GM18526 (cell line): ENCODE measurements around the gene NUDC.

ENCODE experiments used
- POLR2A ChIP-seq: IDR thresholded peaks from 3 replicates; pipeline ENCODE4 v1.6.1; 2011; ENCODE audit not compliant: insufficient read length; ENCODE audit errors: extremely low read depth

The NUDC gene

GRCh38 chr1:26996024-26996423, 74.5 kb downstream of the NUDC start:
- no peak for TF ChIP-seq POLR2A
